Astrocyte (in vitro differentiated cells and primary cell): Measurements from ENCODE around the gene TNXB. TPM values are rescaled to one million over a fixed set of nuclear protein-coding genes. Genes with fewer than 3 reads are reported as not detected.

Experiments
- DNase-seq: peaks from one replicate; pipeline ENCODE4 v3.0.0-alpha.2; 2010; ENCODE audit warnings: low read depth
- FAIRE-seq: peaks from 2 replicates; lab custom pipeline; 2011; peaks lifted over from hg19 to GRCh38; lab: Jason Lieb, UNC
- H2AFZ ChIP-seq: 2 replicates; pipeline ENCODE4 v1.6.0; 2012; ENCODE audit warnings: low read depth, low read length, inconsistent platforms
- H3K27ac ChIP-seq: 2 replicates; pipeline ENCODE4 v1.5.1; 2011; ENCODE audit warnings: low read depth, low read length, inconsistent platforms
- H3K27me3 ChIP-seq: 2 replicates; pipeline ENCODE4 v1.6.0; 2011; ENCODE audit warnings: low read length, inconsistent platforms; ENCODE audit not compliant: insufficient read depth
- H3K36me3 ChIP-seq: 2 replicates; pipeline ENCODE4 v1.5.1; 2011; ENCODE audit warnings: low read length, inconsistent platforms; ENCODE audit not compliant: insufficient read depth
- H3K4me1 ChIP-seq: 2 replicates; pipeline ENCODE4 v1.5.1; 2011; ENCODE audit warnings: low read length, inconsistent platforms; ENCODE audit not compliant: insufficient read depth
- H3K4me2 ChIP-seq: 2 replicates; pipeline ENCODE4 v1.6.0; 2012; ENCODE audit warnings: low read length, inconsistent platforms
- H3K4me3 ChIP-seq: 2 replicates; pipeline ENCODE4 v1.5.1; 2011; ENCODE audit warnings: low read depth, mild to moderate bottlenecking, low read length, inconsistent platforms; ENCODE audit not compliant: insufficient read depth
- H3K79me2 ChIP-seq: 2 replicates; pipeline ENCODE4 v1.6.0; 2012; ENCODE audit warnings: mild to moderate bottlenecking, low read length, inconsistent platforms; ENCODE audit not compliant: insufficient read depth
- H3K9ac ChIP-seq: 2 replicates; pipeline ENCODE4 v1.6.0; 2012; ENCODE audit warnings: mild to moderate bottlenecking, low read length, inconsistent platforms
- H3K9me3 ChIP-seq: 2 replicates; pipeline ENCODE4 v1.5.1; 2012; ENCODE audit warnings: low read depth, mild to moderate bottlenecking, low read length, inconsistent platforms; ENCODE audit not compliant: insufficient read depth
- H4K20me1 ChIP-seq: 2 replicates; pipeline ENCODE4 v1.6.0; 2012; ENCODE audit warnings: low read length, inconsistent platforms; ENCODE audit not compliant: insufficient read depth
- H3K27ac Mint-ChIP-seq: one replicate; pipeline ENCODE4 v1.8.0; 2021; ENCODE audit warnings: mild to moderate bottlenecking, mixed read lengths; ENCODE audit not compliant: unreplicated experiment
- H3K27me3 Mint-ChIP-seq: one replicate; pipeline ENCODE4 v1.8.0; 2021; ENCODE audit warnings: low read depth, mixed read lengths; ENCODE audit not compliant: unreplicated experiment
- H3K36me3 Mint-ChIP-seq: one replicate; pipeline ENCODE4 v1.8.0; 2021; ENCODE audit warnings: low read depth, mixed read lengths; ENCODE audit not compliant: unreplicated experiment
- H3K4me1 Mint-ChIP-seq: one replicate; pipeline ENCODE4 v1.8.0; 2021; ENCODE audit warnings: low read depth, mixed read lengths; ENCODE audit not compliant: unreplicated experiment
- H3K4me3 Mint-ChIP-seq: one replicate; pipeline ENCODE4 v1.8.0; 2021; ENCODE audit warnings: mild to moderate bottlenecking, moderate library complexity, mixed read lengths; ENCODE audit not compliant: unreplicated experiment
- H3K9me3 Mint-ChIP-seq: one replicate; pipeline ENCODE4 v1.8.0; 2021; ENCODE audit warnings: mild to moderate bottlenecking, mixed read lengths; ENCODE audit not compliant: unreplicated experiment
- EZH2 ChIP-seq: IDR thresholded peaks from 2 replicates; pipeline ENCODE4 v1.6.1; 2012; ENCODE audit warnings: mild to moderate bottlenecking, low read length, inconsistent platforms; ENCODE audit not compliant: insufficient read depth
- total RNA-seq: library from RNA; stranded (reverse); gene quantifications from 2 replicates; pipeline ENCODE4 v1.2.1, GENCODE V29; 2021
- TF ChIP-seq, protein P1 (sequence below): IDR thresholded peaks from 2 replicates; pipeline ENCODE4 v1.5.1; 2011; ENCODE audit warnings: low read depth, mild to moderate bottlenecking, inconsistent platforms, low read length, moderate library complexity; ENCODE audit not compliant: insufficient read depth

The TNXB gene
- total RNA-seq, 1 donor from 2014 or later = 2.3 TPM

DNA sequence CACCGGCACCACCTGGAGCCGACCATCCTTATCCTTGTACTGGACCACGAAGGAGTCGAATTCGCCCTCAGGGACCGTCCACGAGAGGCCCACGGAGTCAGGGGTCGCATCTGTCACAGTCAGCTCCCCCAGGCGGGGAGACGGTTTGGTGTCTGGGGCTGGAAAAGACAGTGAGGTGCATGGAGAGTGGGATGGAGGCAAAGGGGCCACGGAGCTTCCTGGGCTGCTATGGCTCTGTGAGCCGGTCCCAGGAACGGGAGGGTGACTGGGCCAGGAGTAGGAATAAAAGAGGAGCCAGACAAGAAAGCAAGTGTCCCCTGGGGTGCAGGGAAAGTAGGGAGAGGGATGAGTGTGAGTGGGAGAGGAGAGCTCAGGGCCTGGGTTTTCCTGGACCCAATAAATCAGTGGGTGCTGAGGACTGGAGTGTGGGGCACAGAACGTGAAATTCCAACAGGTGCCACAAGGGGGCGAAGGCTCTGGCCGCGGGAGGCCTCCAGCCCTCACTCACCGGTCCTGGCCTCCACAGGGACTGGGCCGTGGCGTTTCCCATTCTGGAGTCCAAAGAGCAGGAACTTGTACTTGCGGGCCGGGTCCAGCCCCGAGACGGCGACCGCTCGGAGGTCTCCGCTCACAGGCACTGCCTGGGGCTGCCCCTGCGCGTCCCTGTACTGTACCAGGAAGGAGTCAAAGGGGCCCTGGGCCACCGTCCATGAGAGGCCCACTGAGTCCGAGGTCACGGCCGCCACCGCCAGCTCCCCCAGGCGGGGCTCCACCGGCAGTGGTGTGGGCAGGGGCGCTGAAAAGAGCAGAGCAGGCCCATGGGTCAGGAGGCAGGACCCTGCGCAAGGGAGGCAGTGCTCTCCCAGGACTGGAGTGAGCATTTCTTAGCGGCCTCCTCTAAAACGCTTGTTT, 61.0 kb downstream of the TNXB start:
- H3K9me3 ChIP-seq = no peaks in the 10 kb centered on the region
- Mint-ChIP-seq H3K4me1 (peaks cover 7% of the 10 kb centered on the region), H3K36me3 (no peaks in the 10 kb centered on the region), H3K27ac (no peak overlapping the region), H3K9me3 (no peaks in the 10 kb centered on the region), H3K27me3 (peaks cover 34% of the 10 kb centered on the region), H3K4me3 (no peak overlapping the region)
- FAIRE-seq (no peak), DNase-seq (no peak)
- no peak overlapping the region for H3K9ac ChIP-seq
- no peaks in the 10 kb centered on the region for H3K79me2 ChIP-seq
- peaks cover 4% of the 10 kb centered on the region for H3K27me3 ChIP-seq
- TF ChIP-seq, protein P1, sequence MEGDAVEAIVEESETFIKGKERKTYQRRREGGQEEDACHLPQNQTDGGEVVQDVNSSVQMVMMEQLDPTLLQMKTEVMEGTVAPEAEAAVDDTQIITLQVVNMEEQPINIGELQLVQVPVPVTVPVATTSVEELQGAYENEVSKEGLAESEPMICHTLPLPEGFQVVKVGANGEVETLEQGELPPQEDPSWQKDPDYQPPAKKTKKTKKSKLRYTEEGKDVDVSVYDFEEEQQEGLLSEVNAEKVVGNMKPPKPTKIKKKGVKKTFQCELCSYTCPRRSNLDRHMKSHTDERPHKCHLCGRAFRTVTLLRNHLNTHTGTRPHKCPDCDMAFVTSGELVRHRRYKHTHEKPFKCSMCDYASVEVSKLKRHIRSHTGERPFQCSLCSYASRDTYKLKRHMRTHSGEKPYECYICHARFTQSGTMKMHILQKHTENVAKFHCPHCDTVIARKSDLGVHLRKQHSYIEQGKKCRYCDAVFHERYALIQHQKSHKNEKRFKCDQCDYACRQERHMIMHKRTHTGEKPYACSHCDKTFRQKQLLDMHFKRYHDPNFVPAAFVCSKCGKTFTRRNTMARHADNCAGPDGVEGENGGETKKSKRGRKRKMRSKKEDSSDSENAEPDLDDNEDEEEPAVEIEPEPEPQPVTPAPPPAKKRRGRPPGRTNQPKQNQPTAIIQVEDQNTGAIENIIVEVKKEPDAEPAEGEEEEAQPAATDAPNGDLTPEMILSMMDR = peak; percentile 59
- no peak for TF ChIP-seq EZH2
- no peak overlapping the region for H2AFZ ChIP-seq
- H3K4me3 ChIP-seq = no peak overlapping the region
- no peaks in the 10 kb centered on the region for H3K36me3 ChIP-seq
- H3K4me1 ChIP-seq = peaks cover 20% of the 10 kb centered on the region
- no peaks in the 10 kb centered on the region for H4K20me1 ChIP-seq
- no peak overlapping the region for H3K4me2 ChIP-seq
- no peak overlapping the region for H3K27ac ChIP-seq

DNA sequence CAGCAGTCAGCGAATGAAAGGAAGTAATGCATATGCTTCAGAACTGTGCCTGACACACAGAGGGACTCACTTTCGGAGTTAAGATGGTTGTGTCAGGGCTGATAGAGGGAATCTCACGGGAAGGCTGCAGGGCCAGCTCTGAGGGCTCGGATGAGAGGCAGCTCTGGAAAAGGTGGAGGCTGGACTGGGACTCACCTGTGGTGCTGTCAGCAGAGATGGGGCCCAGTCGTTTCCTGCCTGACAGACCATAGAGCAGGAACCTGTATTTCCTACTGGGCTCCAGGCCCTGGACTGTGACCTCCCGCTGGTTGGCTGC, 61.6 kb downstream of the TNXB start:
- H3K9me3 Mint-ChIP-seq = no peaks in the 10 kb centered on the region

More for the DNA sequence above, 61.6 kb downstream of the TNXB start:
- Histone ChIP-seq H3K27ac (no peak overlapping the region), H4K20me1 (no peaks in the 10 kb centered on the region), H3K9ac (no peak overlapping the region), H3K4me2 (peak overlapping the region; percentile 58), H3K79me2 (no peaks in the 10 kb centered on the region), H3K27me3 (peaks cover 4% of the 10 kb centered on the region), H3K4me3 (no peak overlapping the region), H3K36me3 (no peaks in the 10 kb centered on the region), H3K9me3 (no peaks in the 10 kb centered on the region), H3K4me1 (peaks cover 20% of the 10 kb centered on the region), H2AFZ (no peak overlapping the region)
- Mint-ChIP-seq H3K36me3 (no peaks in the 10 kb centered on the region), H3K27ac (no peak overlapping the region), H3K4me3 (no peak overlapping the region), H3K27me3 (peaks cover 33% of the 10 kb centered on the region), H3K4me1 (peaks cover 7% of the 10 kb centered on the region)
- DNase-seq (no peak), FAIRE-seq (no peak)
- TF ChIP-seq, protein P1 = no peak
- no peak for TF ChIP-seq EZH2
